Thyroid gland (tissue), 4 donors: ENCODE results near the gene C1QB. TPM values are rescaled to one million over a fixed set of nuclear protein-coding genes. Genes with fewer than 3 reads are reported as not detected.
A peak's percentile ranks its signal among the peaks of the same experiment; 100 is the strongest.

Source experiments
- DNase-seq, 2 donors: peaks; one replicate each; pipeline ENCODE4 v3.0.0-alpha.2; 2019
- H3K27ac ChIP-seq, 3 donors: fragments of 200-600 bp; sonication (generic); 1 replicate in 2 of 3; 2 replicates in 1 of 3; pipeline ENCODE4 v1.5.1; 2016 to 2019; ENCODE audit warnings: mild to moderate bottlenecking in 1 of 3, moderate library complexity in 1 of 3
- H3K27me3 ChIP-seq: fragments of 200-600 bp; sonication (generic); one replicate; pipeline ENCODE4 v1.5.1; 2019
- H3K36me3 ChIP-seq, 2 donors: fragments of 200-600 bp; sonication (generic); one replicate each; pipeline ENCODE4 v1.5.1; 2016 to 2019
- H3K4me1 ChIP-seq, 2 donors: fragments of 200-600 bp; sonication (generic); one replicate each; pipeline ENCODE4 v1.5.1; 2017 to 2019
- H3K4me3 ChIP-seq, 3 donors: fragments of 200-600 bp; sonication (generic); replicated peaks in 1 of 3; 1 replicate in 2 of 3; 2 replicates in 1 of 3; pipeline ENCODE4 v1.5.1; 2016; ENCODE audit warnings: mild to moderate bottlenecking in 1 of 3
- H3K9me3 ChIP-seq: fragments of 200-600 bp; sonication (generic); one replicate; pipeline ENCODE4 v1.5.1; 2017
- CTCF ChIP-seq, 6 experiments: fragments of 200-600 bp in 3 of 6; fragments of 450-650 bp in 3 of 6; sonication (generic) in 3 of 6; IDR thresholded peaks; one replicate each; pipeline ENCODE4 v1.5.1; 2016 to 2019; ENCODE audit warnings: antibody characterized with exemption in 6 of 6, mild to moderate bottlenecking in 2 of 6, inconsistent platforms in 1 of 6, moderate library complexity in 1 of 6
- POLR2A ChIP-seq, 2 donors: fragments of 450-650 bp; IDR thresholded peaks; one replicate each; pipeline ENCODE4 v1.6.1; 2017; ENCODE audit warnings: antibody characterized with exemption in 2 of 2, mild to moderate bottlenecking in 2 of 2, moderate library complexity in 1 of 2
- WGBS, 2 donors: methylation state at CpG; one replicate each; pipeline ENCODE4 v1.1.5; 2017; 5-methylcytosine and 5-hydroxymethylcytosine counted together
- intact Hi-C: fragments of 100-400 bp; cut with DNase I; formaldehyde crosslinking; loops from one replicate; pipeline ENCODE4 v1.15.1; 2023
- total RNA-seq, 4 donors: library from RNA; depleted of rRNA; stranded (reverse); fragments of >200 nt; gene quantifications; one replicate each; pipeline ENCODE4 v1.2.3, GENCODE V29; 2016

The C1QB gene
- total RNA-seq, 4 donors from 2014 or later: 83.4 to 258 (median 146) TPM

- H3K27ac ChIP-seq: no peak overlapping the region
- no peaks in the 10 kb centered on the region for H3K4me1 ChIP-seq
- intact Hi-C loops: no loop called here
- no peak overlapping the region for H3K4me3 ChIP-seq
- TF ChIP-seq POLR2A (IDR thresholded peaks at IDR 0.05) (no peak), CTCF (IDR thresholded peaks at IDR 0.05) (no peak)
- no peaks in the 10 kb centered on the region for H3K9me3 ChIP-seq
- DNase-seq: peak; percentile 32 to 58
- H3K36me3 ChIP-seq: no peaks in the 10 kb centered on the region
- WGBS, 2 donors: 21 to 28% methylated on average over 6 to 7 of the region's 7 CpGs
- peaks cover 6% of the 10 kb centered on the region for H3K27me3 ChIP-seq
Observed at GRCh38 chr1:22611530-22611947, 41.5 kb upstream of the C1QB start.

- TF ChIP-seq CTCF (IDR thresholded peaks at IDR 0.05) (no peak), POLR2A (IDR thresholded peaks at IDR 0.05) (no peak)
- H3K27me3 ChIP-seq: peaks cover 6% of the 10 kb centered on the region
- no peaks in the 10 kb centered on the region for H3K9me3 ChIP-seq
- WGBS, 2 donors: 48 to 52% methylated on average over 12 of the region's 12 CpGs
- intact Hi-C loops: no loop called here
- H3K4me1 ChIP-seq: no peaks in the 10 kb centered on the region
- no peaks in the 10 kb centered on the region for H3K36me3 ChIP-seq
- no peak overlapping the region for H3K27ac ChIP-seq
- no peak for DNase-seq
- H3K4me3 ChIP-seq: no peak overlapping the region
Observed at GRCh38 chr1:22612671-22613571, 40.1 kb upstream of the C1QB start.

GRCh38 chr1:22613572-22613918, 39.5 kb upstream of the C1QB start:
- Histone ChIP-seq H3K4me1 (no peaks in the 10 kb centered on the region), H3K4me3 (no peak overlapping the region), H3K9me3 (no peaks in the 10 kb centered on the region), H3K36me3 (no peaks in the 10 kb centered on the region), H3K27me3 (peaks cover under 1% of the 10 kb centered on the region), H3K27ac (no peak overlapping the region)
- TF ChIP-seq CTCF (IDR thresholded peaks at IDR 0.05) (no peak), POLR2A (IDR thresholded peaks at IDR 0.05) (no peak)
- intact Hi-C loops: no loop called here
- WGBS, 2 donors: 62 to 66% methylated on average over 3 to 5 of the region's 5 CpGs
- DNase-seq: no peak

- no peak overlapping the region for H3K27ac ChIP-seq
- no peaks in the 10 kb centered on the region for H3K36me3 ChIP-seq
- intact Hi-C loops: no loop called here
- no peak for DNase-seq
- H3K4me3 ChIP-seq: no peak overlapping the region
- 58% methylated on average over 8 to 12 of the region's 12 CpGs for WGBS, 2 donors
- H3K27me3 ChIP-seq: no peaks in the 10 kb centered on the region
- no peaks in the 10 kb centered on the region for H3K4me1 ChIP-seq
- TF ChIP-seq POLR2A (IDR thresholded peaks at IDR 0.05) (no peak), CTCF (IDR thresholded peaks at IDR 0.05) (no peak)
- no peaks in the 10 kb centered on the region for H3K9me3 ChIP-seq
Observed at GRCh38 chr1:22613951-22614350, 39.1 kb upstream of the C1QB start.

- H3K9me3 ChIP-seq: no peaks in the 10 kb centered on the region
- H3K27me3 ChIP-seq: no peaks in the 10 kb centered on the region
- H3K27ac ChIP-seq: no peak overlapping the region
- intact Hi-C loops: no loop called here
- H3K36me3 ChIP-seq: no peaks in the 10 kb centered on the region
- no peak for DNase-seq
- no peak for TF ChIP-seq CTCF (IDR thresholded peaks at IDR 0.05)
- TF ChIP-seq POLR2A (IDR thresholded peaks at IDR 0.05): no peak
- H3K4me1 ChIP-seq: no peaks in the 10 kb centered on the region
- 76 to 81% methylated on average over 2 of the region's 2 CpGs for WGBS, 2 donors
- H3K4me3 ChIP-seq: no peak overlapping the region
Observed at GRCh38 chr1:22615886-22616285, 37.1 kb upstream of the C1QB start.
